Left hindlimb (tissue), 1 donor: Measurements from ENCODE around the gene FLT1.

Source experiments
- DNase-seq: peaks from one replicate; pipeline ENCODE4 v3.0.0-alpha.2; 2018

Gene FLT1

DNA sequence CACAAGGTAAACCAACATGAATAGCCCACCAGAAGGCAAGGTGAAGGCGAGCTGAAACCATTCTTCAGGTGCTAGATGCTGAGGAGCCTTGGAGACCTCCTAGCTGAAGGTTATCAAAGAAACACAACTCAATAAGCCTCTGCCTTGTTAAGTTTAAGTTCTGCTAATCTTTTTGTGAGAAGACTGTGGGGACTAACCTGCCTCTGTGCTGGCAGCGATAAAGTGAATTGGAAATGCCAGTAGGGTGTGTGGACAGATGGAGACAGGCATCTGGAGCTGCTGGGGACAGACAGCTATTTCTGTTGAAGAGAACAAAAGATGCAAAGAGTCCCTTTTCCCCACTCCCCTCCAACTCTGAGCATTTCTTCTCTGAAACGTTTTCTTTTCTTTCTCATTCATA is 33.5 kb upstream of the FLT1 start:
- DNase-seq: no peak

DNA sequence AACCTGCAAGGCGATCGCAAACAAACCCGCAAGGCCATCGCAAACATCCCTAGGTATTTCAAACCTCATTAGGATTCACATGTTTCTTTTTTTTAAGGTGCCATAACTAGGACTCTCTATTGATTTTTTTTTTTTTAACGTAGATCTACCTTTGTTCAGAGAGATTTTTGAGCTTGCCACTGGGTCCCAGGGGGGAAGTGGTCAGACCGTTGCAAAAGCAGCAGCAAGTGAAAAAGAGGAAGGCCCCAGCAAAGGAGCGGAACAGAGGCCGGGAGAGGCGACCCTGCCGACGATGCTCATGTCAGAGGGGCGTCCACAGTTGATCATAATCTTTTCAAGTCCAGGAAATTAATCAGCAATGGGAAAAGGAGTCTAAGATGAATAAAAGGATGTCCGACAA is 32.7 kb upstream of the FLT1 start:
- no peak for DNase-seq

DNA sequence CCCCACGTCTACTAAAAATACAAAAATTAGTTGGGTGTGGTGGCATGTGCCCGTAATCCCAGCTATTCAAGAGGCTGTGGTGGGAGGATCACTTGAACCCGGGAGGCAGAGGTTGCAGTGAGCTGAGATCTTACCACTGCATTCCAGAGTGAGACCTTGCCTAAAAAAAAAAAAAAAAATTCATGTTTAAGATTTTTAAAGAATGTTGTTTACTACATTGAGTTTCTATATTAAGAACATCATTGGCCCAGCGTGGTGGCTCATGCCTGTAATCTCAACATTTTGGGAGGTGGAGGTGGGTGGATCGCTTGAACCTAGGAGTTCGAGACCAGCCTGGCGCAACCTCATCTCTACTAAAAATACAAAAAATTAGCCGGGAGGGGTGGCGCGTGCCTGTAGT is 31.9 kb upstream of the FLT1 start:
- no peak for DNase-seq

DNA sequence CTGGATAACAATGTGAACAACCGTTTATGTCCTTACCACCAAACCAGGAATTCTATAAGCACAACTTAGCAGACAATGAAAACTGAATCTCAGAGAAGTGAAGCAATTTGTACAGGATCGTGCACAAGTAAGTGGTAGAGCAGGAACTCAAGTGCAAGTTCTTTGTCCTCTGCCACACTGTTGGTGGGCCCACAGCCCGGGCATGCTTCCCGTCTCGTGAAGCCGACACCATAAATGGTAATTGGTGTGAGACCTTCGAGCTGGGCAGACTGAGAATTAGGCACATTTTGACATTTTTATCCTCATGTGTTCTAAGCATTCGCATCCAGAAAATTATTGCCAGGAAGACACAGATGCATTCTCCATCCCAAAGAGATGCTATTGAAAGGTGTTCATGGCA is 27.9 kb upstream of the FLT1 start:
- no peak for DNase-seq

DNA sequence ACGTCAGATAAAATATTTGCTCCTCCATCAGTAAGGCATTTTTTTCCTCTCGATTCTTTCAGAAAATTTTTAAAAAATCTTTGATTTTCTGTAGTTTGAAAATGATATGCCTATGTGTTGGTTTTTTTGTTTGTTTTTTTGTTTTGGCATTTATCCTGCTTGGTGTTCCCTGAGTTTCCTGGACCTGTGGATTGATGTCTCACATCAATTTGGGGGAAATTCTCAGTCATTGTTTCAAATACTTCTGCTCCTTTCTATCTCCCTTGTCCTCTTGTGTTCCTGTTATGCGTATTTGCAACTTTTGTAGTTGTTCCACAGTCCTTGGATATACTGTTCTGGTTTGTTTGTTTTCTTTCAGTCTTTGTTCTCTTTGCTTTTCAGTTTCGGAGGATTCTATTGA is 18.8 kb upstream of the FLT1 start:
- DNase-seq: no peak

DNA sequence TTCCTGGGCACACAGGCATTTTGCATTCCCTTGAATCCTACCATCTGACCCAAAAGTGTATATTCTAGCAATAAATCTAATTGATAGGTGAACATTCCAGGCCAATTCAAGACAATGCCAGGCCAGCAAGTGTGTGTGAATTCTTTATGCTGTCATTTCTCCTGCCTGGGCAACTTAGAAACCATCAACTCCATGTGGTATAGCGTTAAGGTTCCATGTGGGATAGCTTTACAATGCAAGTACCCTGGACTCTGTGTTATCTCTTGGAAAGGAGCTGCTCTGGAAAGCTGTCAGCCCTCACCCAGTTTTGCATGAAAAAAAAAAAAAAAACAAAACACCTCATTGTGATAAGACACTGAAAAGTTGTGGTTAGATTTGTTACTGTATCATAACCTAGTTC is 15.6 kb upstream of the FLT1 start:
- DNase-seq: no peak

DNA sequence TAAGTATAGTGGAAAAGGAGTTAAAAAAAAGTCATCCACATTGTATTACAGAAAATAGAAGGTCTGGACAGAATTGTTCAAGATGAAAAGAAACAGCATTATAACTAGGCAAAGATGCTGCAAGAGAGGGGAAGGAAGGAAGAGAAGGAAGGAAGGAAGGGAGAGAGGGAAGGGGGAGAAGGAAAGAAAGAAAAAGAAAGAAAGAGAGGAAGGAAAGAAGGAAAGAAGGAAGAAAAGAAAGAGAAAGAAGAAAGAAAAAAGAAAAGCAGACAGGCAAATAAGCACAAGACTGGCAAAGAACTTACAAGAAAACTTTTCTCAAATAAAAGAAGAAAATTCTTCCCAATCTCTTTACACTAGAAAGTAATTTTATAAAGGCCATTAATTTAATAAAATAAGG is 15.1 kb upstream of the FLT1 start:
- no peak for DNase-seq

DNA sequence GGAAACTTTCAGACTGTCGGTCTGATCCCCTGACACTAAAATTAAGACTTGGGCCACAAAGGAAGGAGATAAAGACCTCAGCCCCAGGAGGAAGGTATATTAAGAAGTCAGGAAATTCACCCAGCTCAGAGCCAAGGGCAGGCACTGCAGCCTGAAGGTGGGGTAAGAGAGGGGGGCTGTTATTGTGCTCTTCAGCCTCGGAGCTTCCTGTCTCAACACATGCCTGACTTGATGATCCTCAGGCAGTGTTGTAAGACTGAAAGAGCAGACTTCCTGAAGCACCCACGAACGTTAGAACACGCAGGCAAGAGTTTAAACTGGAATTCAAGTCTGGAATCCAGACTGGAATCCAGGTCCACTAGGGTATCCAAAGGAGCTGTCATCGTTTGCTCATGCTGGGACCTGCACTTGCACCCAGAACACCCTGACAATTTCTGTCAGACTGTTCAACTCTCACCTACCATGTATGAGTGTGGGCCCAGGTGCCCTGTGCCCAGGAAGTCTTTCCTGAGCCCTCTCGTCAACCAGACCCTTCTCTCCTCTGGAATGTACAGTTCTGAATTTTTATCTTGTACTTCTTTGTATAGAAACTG is 10.7 kb upstream of the FLT1 start:
- no peak for DNase-seq

DNA sequence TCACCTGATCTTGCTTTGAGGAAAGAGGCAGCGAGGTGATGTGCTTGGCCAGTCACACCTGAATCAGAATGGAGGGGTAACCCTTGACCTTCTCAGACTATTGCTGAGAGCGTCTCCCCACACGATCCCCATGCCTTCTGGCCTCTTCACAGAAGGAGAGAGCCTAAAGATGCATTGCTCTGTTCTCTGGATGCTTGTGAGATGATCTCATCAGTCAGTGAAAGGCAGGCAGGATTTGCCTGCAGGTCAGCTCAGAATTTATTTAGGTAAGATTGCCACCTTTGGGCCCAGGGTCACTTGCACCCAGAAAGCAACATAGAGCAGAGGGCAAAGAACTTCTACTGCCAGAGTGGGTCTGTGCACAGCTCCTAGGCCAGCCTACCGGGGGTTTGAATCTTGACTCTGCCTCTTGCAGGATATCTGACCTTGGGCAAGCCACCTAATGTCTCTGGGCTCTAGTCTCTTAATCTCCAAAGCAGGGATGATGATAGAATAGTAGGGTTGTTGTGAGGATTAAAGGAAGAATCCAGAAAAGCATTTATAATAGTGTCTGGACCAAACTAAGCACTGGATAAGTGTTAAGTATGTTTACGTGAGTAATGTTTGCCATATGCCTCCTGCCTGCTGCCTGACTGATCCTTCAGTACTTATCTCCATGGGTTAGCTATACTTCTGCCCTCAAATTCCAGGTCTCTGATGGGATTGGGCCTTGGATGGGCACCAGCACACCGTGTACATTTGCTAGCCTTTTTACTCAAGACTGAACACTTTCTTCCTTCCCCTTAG is 8.4 kb upstream of the FLT1 start:
- DNase-seq: no peak

DNA sequence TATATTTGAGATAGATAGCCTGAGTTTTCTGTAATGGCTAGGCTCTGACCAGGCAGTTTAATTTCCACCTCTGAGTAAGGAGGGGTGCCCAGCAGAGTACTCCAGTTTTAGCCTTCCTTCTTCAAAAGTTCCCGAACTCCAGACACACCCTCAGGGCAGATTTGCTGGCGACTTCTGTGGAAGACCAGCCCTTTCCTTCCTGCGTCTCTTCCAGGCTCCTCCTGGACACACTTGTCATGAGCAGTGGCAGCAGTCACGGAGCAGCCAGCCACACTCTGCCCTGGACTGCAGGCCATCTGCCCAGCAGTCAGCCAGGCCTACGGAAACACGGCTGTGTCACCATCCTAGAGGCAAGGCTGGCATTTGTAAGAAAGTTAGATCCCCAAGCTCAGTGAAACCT is 6.6 kb upstream of the FLT1 start:
- no peak for DNase-seq

DNA sequence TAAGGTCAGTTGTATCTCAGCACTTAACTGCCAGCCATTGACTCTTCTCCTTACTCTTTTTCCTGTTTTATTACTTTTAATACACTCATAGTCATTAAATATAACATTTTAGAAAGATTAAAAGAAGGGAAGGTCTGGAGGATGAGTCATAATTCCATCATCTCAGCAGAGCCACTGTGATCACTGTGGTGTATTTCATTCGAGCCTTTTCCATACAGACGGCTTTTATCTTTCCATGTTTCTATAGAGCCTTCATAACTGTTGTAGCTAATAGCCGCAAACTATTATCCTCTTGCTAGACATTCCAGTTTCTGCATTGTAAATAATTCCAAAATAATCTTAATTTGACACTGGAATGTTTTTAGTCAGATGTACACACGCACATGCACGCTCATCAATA is 4.7 kb upstream of the FLT1 start:
- DNase-seq: no peak

DNA sequence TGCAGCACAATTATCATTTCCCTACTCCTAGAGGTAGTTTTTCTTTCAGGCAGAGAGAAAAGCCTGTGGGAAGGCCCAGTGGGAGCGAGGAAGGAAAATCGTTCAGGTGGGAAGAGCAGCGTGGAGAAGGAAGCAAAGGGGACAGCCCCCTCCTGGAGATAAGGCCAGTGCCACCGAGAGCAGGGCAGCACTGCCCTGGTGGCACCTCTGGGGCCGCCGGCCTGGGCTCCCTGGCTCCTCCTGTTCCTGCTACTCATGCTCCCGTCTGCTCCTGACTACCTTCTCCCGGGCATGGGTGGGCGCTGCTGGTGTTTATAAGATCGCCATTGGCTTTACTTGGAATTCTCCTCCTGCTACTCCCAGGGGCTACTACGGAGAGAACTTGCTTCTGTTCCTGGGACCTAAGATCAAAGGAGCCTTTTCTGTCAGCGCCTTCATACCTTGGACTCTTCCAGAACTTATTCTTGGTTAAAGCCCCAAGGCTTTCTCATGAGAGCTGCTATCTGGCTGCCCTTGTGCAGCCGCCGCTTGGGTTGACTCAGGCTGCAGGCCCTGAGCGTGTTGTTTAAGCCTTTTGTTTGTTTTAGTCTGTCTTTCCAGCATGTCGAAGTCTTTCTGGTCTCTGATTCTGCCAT is 3.7 kb upstream of the FLT1 start:
- no peak for DNase-seq

DNA sequence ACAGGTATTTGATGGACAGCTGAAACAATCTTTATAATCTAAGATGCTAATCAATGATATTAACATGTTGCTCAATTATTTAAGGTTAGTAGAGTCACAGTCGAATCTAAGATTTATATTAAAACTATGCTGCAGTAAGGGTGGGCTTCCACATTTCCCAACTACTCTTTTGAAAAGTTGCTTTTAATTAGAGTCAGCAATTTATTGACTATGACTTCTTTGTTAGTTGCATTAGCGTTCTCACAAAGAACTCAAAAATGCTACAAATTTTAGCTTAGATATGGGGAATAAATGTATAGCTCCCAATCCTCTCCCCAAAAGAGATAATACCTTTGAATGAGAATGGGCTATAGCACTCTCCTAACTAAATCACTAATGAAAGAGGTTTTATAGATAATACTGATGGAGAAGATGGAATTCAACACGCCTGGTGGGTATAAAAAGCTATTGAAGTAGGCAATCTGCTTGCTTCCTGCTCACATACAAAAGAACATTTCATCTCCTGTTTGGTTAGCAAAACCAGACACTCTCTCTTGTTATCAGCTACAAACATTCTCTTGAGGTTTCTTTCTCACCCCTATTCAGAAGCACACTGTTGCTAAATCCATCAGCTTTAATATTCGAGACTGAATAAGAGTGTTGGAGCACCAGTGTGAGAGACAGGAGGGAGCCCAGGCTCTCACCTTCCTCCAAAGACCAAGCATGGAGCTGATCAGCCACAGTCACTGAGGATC is 2.4 kb upstream of the FLT1 start:
- no peak for DNase-seq

DNA sequence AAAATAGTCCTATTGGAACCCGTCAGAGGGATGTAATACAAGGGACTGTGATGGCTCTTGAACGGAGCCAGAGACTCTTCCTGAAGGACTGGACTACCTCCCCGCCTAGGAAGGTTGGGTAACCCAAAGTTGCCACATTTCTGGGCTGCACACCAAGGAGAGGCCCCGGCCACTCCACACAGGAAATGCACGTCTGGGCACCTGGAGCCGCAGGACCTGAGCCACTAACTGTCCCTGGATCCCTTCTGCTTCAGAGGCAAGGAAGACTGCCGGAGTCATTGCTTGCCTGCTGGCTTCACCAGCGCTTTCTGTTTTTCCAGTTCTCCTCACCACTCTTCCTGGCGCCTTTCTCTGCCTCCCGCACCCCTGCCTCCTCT is 1.2 kb upstream of the FLT1 start:
- DNase-seq: no peak

DNA sequence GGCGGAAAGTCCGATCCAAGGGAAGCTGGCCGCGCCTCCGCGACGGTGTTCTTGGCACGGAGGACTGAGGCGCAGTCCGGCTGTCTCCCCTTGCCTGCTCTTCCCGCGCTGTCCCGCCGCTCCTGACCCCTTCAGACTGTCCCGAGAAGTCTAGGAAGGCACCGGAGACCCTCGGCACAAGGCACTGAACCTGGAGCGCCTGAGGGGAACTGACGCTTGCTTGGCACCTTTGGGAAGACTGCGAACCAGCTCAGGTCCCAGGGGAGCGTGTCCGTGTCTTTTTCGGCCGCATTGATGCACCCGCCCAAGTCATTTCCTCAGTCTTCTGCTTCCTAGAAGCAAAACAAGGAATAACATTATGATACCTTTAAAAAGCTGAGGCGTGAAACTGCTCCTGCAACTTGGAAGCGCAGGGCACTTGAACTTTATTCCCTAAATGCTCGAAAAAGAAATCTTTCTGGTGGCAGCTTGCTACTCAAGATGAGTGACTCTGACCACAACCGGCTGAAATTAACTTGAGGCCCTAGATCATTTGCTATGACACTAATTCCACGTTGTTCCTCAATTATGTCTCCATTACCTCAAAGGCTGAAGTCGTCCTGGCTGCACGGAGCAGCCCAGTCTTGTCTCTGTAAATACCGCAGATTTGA is 735 bp upstream of the FLT1 start:
- no peak for DNase-seq

DNA sequence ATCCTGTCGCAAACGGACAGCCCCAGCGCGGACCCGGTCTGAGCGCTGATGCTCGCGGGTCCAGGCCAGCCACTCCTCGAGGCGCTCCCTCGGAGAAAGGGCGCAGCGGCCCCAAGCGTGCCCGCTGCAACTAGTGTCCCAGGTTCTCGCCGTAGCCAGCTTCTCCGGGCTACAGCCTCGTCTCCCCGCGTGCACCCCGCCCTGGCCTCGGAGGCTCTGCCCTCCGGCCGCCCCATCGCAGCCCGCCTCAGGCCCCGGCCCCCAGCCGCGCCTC is 487 bp downstream of the FLT1 start:
- no peak for DNase-seq

DNA sequence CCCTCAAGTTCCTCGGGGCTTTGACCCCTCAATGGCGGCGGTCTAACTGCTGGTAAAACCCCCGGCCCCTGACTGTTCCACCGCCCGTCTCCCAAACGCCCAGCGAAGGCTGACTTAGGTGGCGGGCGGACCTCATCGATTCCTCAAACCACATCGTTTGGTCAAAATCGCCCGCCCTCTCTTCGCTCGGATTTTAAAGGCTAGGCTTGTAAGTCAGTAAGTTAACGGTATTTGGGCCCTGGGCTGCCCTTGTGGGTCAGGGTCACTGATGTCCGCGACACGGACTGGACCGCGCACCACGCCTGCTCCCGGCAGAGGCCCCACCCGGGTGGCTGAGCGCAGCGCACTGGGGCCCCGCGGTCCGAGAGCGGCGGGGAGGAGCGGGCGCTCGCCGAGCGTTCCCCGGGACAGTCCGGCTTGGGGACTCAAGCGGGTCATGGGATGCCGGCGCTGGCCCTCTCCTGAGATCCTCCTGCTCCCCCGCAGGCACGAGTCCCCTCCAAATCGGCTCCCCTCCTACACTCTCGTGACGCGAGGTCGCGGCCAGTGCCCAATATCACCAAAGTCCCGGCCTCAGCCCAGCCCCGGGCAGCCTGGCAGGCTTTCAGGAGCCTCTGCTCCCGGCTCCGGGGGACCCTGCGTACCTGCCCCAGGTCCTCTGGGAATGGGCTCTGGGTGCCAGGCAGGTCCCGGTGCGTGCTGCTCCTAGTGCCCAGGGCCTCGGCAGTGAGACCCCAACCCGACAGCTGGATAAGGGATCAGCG is 1.0 kb downstream of the FLT1 start:
- no peak for DNase-seq

DNA sequence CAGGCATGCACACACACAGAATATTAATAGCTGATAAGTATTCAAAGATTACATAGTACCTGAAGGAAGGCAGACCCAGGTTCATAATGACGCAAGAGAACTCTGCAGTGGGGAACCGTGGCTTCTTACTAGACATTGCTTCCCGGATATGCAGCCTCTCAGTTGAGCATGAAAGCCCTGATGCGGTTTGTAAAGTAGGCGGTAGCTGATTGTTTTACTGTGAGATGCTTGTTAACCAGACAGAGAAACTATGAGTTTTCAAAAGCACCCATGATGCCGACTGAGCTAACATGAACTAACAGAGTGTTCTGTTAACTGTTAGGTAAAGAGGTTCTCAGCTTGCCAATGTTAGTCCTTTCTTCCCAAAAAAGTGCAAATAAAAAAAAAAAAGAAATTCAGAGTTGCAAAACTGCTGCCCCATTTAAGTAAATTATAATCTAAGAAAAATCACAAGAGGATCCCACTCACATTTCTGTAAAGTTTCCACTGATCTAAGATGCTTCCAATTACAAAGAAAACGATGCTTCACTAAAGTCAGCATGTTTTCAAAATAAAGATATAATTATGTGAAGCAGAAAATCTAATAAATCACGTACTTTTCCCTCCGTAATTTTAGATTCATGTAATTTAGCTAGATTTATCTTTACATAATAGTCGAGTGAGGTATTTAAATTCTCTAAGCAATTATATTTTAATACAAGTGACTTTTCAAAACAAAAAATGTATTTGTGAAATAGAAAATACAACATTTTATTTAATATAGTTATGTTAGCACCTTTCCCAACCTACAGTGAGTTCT is 2.2 kb downstream of the FLT1 start:
- DNase-seq: no peak

DNA sequence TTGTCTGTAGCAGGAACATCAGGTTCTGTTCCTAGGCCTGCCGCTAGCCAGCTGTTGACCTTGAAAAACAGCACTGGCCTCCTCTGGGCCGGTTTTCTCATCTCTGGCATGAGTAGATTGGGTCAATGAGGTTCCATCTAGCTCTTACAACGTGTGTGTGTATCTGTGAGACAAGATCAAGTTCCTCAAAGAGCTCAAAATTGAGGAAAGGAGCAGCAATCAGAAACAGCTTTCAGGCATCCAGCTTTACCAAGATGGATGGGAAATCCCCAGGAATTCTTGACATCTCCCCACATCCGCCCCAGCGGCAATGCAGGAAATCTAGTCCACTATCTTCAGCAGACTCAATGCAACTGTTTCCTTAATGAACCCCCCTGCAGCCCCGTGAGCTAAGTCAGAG is 4.9 kb downstream of the FLT1 start:
- DNase-seq: no peak

DNA sequence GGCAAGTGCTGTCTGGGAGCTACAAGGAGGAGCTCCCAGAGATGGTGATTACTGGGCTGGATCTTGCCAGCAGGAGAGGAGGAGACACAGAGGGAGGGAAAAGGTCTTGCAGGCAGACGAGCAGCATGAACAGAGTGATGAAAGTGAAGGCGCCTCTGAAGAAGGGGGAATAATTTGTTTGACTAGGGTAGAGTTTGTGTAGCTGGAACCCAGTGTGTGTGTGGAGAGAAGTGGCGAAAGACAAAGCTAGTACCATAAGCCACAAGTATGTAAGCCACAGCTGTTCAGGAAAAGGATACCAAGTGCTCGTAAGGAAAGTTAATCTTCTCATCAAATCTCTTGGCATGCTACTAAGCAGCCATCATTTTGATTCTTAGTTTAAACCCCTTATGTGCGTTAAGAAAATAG is 5.4 kb downstream of the FLT1 start:
- no peak for DNase-seq

DNA sequence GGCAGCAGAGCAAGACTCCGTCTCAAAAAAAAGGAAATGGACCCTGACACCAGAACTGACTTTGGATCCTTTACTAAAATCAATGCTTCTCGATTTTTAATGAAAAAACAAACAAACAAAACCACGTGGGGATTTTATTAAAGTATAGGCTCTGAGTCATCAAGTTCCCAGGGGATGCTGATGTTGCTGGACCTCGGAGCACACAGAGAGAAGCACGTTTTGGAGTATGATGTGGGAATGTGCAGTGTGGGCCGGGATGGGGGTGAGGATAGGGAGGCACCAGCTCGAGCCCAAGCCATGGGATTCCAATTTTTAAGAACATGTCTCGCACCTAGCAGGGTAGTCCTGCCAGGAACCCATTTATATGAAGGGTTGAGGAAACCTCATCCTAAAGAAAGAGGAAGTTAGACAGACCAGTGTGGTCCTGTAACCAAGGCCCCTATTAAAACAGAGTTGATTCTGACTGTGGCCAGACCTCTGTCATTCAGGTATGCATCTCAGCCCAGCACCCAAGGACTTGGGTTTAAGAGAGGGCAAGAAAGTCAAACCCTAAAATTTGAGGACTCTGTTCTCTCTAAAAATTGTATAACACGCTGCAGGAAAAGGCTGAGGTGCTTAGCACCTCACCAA is 6.4 kb downstream of the FLT1 start:
- DNase-seq: no peak
